ENCODE results near the gene OGFR.

Gene OGFR

DNA sequence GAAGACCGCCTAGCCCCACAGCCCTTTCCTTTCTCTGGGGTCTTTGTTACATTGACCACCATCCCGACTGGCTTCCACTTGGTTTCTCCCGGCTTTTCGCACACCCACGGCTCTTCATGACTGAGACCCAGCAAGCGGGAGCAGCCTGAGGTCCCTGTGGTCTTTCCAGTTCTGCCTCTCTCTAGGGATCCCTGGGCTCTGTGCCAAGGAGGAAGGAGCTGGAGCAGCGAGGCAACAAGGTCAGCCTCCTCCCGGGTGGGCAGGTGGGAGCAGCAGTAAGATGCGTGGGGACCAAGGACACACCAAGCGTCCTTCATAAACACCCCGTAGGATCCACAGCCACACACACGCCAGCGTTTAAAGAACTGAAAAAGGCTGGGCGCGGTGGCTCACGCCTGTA is 37.9 kb upstream of the OGFR start:
- TF ChIP-seq, protein P1, sequence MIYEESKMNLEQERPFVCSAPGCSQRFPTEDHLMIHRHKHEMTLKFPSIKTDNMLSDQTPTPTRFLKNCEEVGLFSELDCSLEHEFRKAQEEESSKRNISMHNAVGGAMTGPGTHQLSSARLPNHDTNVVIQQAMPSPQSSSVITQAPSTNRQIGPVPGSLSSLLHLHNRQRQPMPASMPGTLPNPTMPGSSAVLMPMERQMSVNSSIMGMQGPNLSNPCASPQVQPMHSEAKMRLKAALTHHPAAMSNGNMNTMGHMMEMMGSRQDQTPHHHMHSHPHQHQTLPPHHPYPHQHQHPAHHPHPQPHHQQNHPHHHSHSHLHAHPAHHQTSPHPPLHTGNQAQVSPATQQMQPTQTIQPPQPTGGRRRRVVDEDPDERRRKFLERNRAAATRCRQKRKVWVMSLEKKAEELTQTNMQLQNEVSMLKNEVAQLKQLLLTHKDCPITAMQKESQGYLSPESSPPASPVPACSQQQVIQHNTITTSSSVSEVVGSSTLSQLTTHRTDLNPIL (CRISPR knock-in tag; IDR thresholded peaks at IDR 0.05; ENCODE audit: low read depth) = no peak
- TF ChIP-seq ZNF70 (CRISPR knock-in tag; IDR thresholded peaks at IDR 0.05) (no peak), ZC3H10 (CRISPR knock-in tag; IDR thresholded peaks at IDR 0.05) (no peak), TOX (CRISPR knock-in tag; IDR thresholded peaks at IDR 0.05; ENCODE audit: borderline replicate concordance) (no peak), TCF4 (CRISPR knock-in tag; IDR thresholded peaks at IDR 0.05; ENCODE audit: borderline replicate concordance) (no peak), BACH2 (CRISPR knock-in tag; IDR thresholded peaks at IDR 0.05; ENCODE audit: borderline replicate concordance) (no peak), OSR1 (CRISPR knock-in tag; IDR thresholded peaks at IDR 0.05) (no peak), ZFP3 (CRISPR knock-in tag; IDR thresholded peaks at IDR 0.05) (no peak), SNAI2 (CRISPR knock-in tag; IDR thresholded peaks at IDR 0.05) (no peak), ISL1 (CRISPR knock-in tag; IDR thresholded peaks at IDR 0.05) (no peak), ZNF8 (CRISPR knock-in tag; IDR thresholded peaks at IDR 0.05) (no peak), CSDC2 (CRISPR knock-in tag; IDR thresholded peaks at IDR 0.05) (no peak), RARB (CRISPR knock-in tag; IDR thresholded peaks at IDR 0.05) (no peak)
- TF ChIP-seq, protein P2, sequence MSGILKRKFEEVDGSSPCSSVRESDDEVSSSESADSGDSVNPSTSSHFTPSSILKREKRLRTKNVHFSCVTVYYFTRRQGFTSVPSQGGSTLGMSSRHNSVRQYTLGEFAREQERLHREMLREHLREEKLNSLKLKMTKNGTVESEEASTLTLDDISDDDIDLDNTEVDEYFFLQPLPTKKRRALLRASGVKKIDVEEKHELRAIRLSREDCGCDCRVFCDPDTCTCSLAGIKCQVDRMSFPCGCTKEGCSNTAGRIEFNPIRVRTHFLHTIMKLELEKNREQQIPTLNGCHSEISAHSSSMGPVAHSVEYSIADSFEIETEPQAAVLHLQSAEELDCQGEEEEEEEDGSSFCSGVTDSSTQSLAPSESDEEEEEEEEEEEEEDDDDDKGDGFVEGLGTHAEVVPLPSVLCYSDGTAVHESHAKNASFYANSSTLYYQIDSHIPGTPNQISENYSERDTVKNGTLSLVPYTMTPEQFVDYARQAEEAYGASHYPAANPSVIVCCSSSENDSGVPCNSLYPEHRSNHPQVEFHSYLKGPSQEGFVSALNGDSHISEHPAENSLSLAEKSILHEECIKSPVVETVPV (CRISPR knock-in tag; IDR thresholded peaks at IDR 0.05) = no peak
- TF ChIP-seq, protein P3, sequence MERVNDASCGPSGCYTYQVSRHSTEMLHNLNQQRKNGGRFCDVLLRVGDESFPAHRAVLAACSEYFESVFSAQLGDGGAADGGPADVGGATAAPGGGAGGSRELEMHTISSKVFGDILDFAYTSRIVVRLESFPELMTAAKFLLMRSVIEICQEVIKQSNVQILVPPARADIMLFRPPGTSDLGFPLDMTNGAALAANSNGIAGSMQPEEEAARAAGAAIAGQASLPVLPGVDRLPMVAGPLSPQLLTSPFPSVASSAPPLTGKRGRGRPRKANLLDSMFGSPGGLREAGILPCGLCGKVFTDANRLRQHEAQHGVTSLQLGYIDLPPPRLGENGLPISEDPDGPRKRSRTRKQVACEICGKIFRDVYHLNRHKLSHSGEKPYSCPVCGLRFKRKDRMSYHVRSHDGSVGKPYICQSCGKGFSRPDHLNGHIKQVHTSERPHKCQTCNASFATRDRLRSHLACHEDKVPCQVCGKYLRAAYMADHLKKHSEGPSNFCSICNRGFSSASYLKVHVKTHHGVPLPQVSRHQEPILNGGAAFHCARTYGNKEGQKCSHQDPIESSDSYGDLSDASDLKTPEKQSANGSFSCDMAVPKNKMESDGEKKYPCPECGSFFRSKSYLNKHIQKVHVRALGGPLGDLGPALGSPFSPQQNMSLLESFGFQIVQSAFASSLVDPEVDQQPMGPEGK (CRISPR knock-in tag; IDR thresholded peaks at IDR 0.05; ENCODE audit: borderline replicate concordance) = no peak
- TF ChIP-seq, protein P4, sequence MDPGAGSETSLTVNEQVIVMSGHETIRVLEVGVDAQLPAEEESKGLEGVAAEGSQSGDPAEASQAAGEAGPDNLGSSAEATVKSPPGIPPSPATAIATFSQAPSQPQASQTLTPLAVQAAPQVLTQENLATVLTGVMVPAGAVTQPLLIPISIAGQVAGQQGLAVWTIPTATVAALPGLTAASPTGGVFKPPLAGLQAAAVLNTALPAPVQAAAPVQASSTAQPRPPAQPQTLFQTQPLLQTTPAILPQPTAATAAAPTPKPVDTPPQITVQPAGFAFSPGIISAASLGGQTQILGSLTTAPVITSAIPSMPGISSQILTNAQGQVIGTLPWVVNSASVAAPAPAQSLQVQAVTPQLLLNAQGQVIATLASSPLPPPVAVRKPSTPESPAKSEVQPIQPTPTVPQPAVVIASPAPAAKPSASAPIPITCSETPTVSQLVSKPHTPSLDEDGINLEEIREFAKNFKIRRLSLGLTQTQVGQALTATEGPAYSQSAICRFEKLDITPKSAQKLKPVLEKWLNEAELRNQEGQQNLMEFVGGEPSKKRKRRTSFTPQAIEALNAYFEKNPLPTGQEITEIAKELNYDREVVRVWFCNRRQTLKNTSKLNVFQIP (CRISPR knock-in tag; IDR thresholded peaks at IDR 0.05; ENCODE audit: borderline replicate concordance, low read depth) = no peak
- no peak for ATAC-seq

DNA sequence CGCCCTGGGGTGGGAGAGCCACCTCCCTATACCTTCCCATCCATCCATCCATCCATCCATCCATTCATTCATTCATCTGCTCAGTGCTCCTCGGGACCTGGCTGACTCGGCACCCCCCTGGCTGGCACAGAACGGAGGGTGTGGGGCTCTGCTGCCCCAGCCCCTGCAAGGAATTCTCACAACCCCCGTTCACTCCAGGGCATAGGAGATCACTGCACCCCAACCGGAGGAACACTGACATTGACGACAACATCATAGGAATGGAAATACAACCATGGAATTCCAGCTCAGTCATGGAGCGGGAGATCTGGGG is 36.4 kb upstream of the OGFR start:
- ATAC-seq = no peak
- TF ChIP-seq CSDC2 (CRISPR knock-in tag; IDR thresholded peaks at IDR 0.05) (no peak), GLIS3 (CRISPR knock-in tag; IDR thresholded peaks at IDR 0.05) (no peak), TOX (CRISPR knock-in tag; IDR thresholded peaks at IDR 0.05; ENCODE audit: borderline replicate concordance) (no peak), ISL1 (CRISPR knock-in tag; IDR thresholded peaks at IDR 0.05) (no peak), ZC3H10 (CRISPR knock-in tag; IDR thresholded peaks at IDR 0.05) (no peak), ZFP30 (CRISPR knock-in tag; IDR thresholded peaks at IDR 0.05) (no peak), RARB (CRISPR knock-in tag; IDR thresholded peaks at IDR 0.05) (no peak), ZNF8 (CRISPR knock-in tag; IDR thresholded peaks at IDR 0.05) (no peak), OSR1 (CRISPR knock-in tag; IDR thresholded peaks at IDR 0.05) (no peak), PPARA (CRISPR knock-in tag; IDR thresholded peaks at IDR 0.05; ENCODE audit: borderline replicate concordance) (no peak), ESRRG (CRISPR knock-in tag; IDR thresholded peaks at IDR 0.05) (no peak), TCF4 (CRISPR knock-in tag; IDR thresholded peaks at IDR 0.05; ENCODE audit: borderline replicate concordance) (no peak), ZNF565 (CRISPR knock-in tag; conservative IDR thresholded peaks at IDR 0.05; ENCODE audit: low read depth) (no peak), ZNF70 (CRISPR knock-in tag; IDR thresholded peaks at IDR 0.05) (no peak), ZFP3 (CRISPR knock-in tag; IDR thresholded peaks at IDR 0.05) (no peak)
- TF ChIP-seq, protein P1 (CRISPR knock-in tag; IDR thresholded peaks at IDR 0.05; ENCODE audit: low read depth) = no peak
- TF ChIP-seq, protein P5, sequence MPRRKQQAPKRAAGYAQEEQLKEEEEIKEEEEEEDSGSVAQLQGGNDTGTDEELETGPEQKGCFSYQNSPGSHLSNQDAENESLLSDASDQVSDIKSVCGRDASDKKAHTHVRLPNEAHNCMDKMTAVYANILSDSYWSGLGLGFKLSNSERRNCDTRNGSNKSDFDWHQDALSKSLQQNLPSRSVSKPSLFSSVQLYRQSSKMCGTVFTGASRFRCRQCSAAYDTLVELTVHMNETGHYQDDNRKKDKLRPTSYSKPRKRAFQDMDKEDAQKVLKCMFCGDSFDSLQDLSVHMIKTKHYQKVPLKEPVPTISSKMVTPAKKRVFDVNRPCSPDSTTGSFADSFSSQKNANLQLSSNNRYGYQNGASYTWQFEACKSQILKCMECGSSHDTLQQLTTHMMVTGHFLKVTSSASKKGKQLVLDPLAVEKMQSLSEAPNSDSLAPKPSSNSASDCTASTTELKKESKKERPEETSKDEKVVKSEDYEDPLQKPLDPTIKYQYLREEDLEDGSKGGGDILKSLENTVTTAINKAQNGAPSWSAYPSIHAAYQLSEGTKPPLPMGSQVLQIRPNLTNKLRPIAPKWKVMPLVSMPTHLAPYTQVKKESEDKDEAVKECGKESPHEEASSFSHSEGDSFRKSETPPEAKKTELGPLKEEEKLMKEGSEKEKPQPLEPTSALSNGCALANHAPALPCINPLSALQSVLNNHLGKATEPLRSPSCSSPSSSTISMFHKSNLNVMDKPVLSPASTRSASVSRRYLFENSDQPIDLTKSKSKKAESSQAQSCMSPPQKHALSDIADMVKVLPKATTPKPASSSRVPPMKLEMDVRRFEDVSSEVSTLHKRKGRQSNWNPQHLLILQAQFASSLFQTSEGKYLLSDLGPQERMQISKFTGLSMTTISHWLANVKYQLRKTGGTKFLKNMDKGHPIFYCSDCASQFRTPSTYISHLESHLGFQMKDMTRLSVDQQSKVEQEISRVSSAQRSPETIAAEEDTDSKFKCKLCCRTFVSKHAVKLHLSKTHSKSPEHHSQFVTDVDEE (CRISPR knock-in tag; IDR thresholded peaks at IDR 0.05) = no peak
- TF ChIP-seq, protein P4 (CRISPR knock-in tag; IDR thresholded peaks at IDR 0.05; ENCODE audit: borderline replicate concordance, low read depth) = no peak
- TF ChIP-seq, protein P3 (CRISPR knock-in tag; IDR thresholded peaks at IDR 0.05; ENCODE audit: borderline replicate concordance) = no peak

All from SK-N-SH treated with all-trans-retinoic acid at 6 μM for 48 hours (cell line).